B cell (primary cell): Measurements from ENCODE around the gene ERICH3. TPM values are rescaled to one million over a fixed set of nuclear protein-coding genes. Genes with fewer than 3 reads are reported as not detected.

Experiments
- ATAC-seq: fragments of 200-7000 bp; cut with Tn5 transposase; one replicate; pipeline ENCODE4 v1.10.0; 2021; ENCODE audit warnings: low read depth, mild to moderate bottlenecking, moderate number of reproducible peaks, moderate library complexity
- CTCF ChIA-PET: fragments of 350-600 bp; sonication (Branson Sonifier 250); formaldehyde crosslinking; loops from one replicate; lab custom pipeline; 2021; ENCODE audit warnings: antibody characterized with exemption, inconsistent platforms; lab: Charles Lee
- POLR2A ChIA-PET: fragments of 350-600 bp; sonication (Branson Sonifier 250); formaldehyde crosslinking; loops from one replicate; lab custom pipeline; 2021; ENCODE audit warnings: antibody characterized with exemption; lab: Charles Lee
- DNase-seq: peaks from one replicate; pipeline ENCODE4 v3.0.0; 2013
- H2AFZ ChIP-seq: 2 replicates; pipeline ENCODE4 v1.6.1; 2012; ENCODE audit warnings: mild to moderate bottlenecking, low read depth, low read length; ENCODE audit not compliant: insufficient read depth, poor library complexity, severe bottlenecking
- H3K27ac ChIP-seq, 2 donors: 1 replicate in 1 of 2; 2 replicates in 1 of 2; pipeline ENCODE4 v1.5.1; 2012 to 2013; ENCODE audit warnings: low read length in 2 of 2, mild to moderate bottlenecking in 2 of 2, moderate library complexity in 1 of 2
- H3K27me3 ChIP-seq, 4 experiments: fragments of 200-600 bp in 1 of 4; sonication (generic) in 1 of 4; replicated peaks in 1 of 4; 1 replicate in 2 of 4; 2 replicates in 2 of 4; pipeline versions ENCODE4 v1.6.1 to v1.7.0; 2013 to 2016; ENCODE audit warnings: low read length in 3 of 4, mild to moderate bottlenecking in 2 of 4, mixed read lengths in 1 of 4, moderate library complexity in 1 of 4; ENCODE audit not compliant: insufficient read depth in 4 of 4, control insufficient read depth in 3 of 4; ENCODE audit errors: control extremely low read depth in 1 of 4
- H3K36me3 ChIP-seq, 2 experiments: replicated peaks in 1 of 2; 1 replicate in 1 of 2; 2 replicates in 1 of 2; pipeline versions ENCODE4 v1.6.1 to v1.7.1; 2013; ENCODE audit warnings: low read length in 1 of 2; ENCODE audit not compliant: insufficient read depth in 2 of 2, control insufficient read depth in 1 of 2; ENCODE audit errors: control extremely low read depth in 1 of 2, extremely low read depth in 1 of 2
- H3K4me1 ChIP-seq, 2 donors: fragments of 200-600 bp in 1 of 2; sonication (generic) in 1 of 2; 1 replicate in 1 of 2; 2 replicates in 1 of 2; pipeline versions ENCODE4 v1.5.1 to v1.6.1; 2013 to 2017; ENCODE audit warnings: low read length in 2 of 2; ENCODE audit not compliant: control insufficient read depth in 2 of 2, insufficient read depth in 2 of 2
- H3K4me2 ChIP-seq: replicated peaks from 2 replicates; pipeline ENCODE3; 2012; ENCODE audit warnings: mild to moderate bottlenecking, low read depth, low read length; ENCODE audit not compliant: poor library complexity, severe bottlenecking
- H3K4me3 ChIP-seq, 5 experiments: fragments of 200-600 bp in 1 of 5; sonication (generic) in 1 of 5; 1 replicate in 3 of 5; 2 replicates in 2 of 5; pipeline versions ENCODE4 v1.5.1 to v1.7.0; 2011 to 2016; ENCODE audit warnings: low read length in 4 of 5, mild to moderate bottlenecking in 4 of 5, low read depth in 2 of 5, control low read depth in 1 of 5, moderate library complexity in 1 of 5; ENCODE audit not compliant: insufficient read depth in 1 of 5; ENCODE audit errors: control extremely low read depth in 1 of 5, extremely low read depth in 1 of 5
- H3K79me2 ChIP-seq: fragments of 200-600 bp; sonication (generic); one replicate; pipeline ENCODE4 v1.6.0; 2016; ENCODE audit warnings: low read length; ENCODE audit not compliant: control insufficient read depth, insufficient read depth
- H3K9ac ChIP-seq: fragments of 200-600 bp; sonication (generic); 2 replicates; pipeline ENCODE4 v1.6.1; 2017; ENCODE audit warnings: mild to moderate bottlenecking, low read length, moderate library complexity
- H3K9me3 ChIP-seq, 3 donors: one replicate each; pipeline versions ENCODE4 v1.6.1 to v1.7.1; 2013; ENCODE audit warnings: low read length in 2 of 3; ENCODE audit not compliant: control insufficient read depth in 2 of 3, insufficient read depth in 1 of 3; ENCODE audit errors: control extremely low read depth in 1 of 3
- H4K20me1 ChIP-seq: 2 replicates; pipeline ENCODE4 v1.6.0; 2012; ENCODE audit warnings: mild to moderate bottlenecking, low read length; ENCODE audit not compliant: insufficient read depth, control insufficient read depth, poor library complexity, severe bottlenecking
- H3K27ac Mint-ChIP-seq: one replicate; pipeline ENCODE4 v1.8.0; 2021; ENCODE audit warnings: mixed read lengths
- H3K27me3 Mint-ChIP-seq: one replicate; pipeline ENCODE4 v1.8.0; 2021; ENCODE audit warnings: mixed read lengths
- H3K4me1 Mint-ChIP-seq: one replicate; pipeline ENCODE4 v1.8.0; 2021; ENCODE audit warnings: mixed read lengths
- H3K4me3 Mint-ChIP-seq: one replicate; pipeline ENCODE4 v1.8.0; 2021; ENCODE audit warnings: mixed read lengths
- H3K9me3 Mint-ChIP-seq: one replicate; pipeline ENCODE4 v1.8.0; 2022; ENCODE audit warnings: mixed read lengths; ENCODE audit not compliant: insufficient read depth
- CTCF ChIP-seq: fragments of 200-600 bp; IDR thresholded peaks from one replicate; pipeline ENCODE4 v1.8.0; 2022; ENCODE audit warnings: antibody characterized with exemption, mild to moderate bottlenecking
- EZH2 ChIP-seq: IDR thresholded peaks from 2 replicates; pipeline ENCODE4 v1.6.1; 2012; ENCODE audit warnings: borderline replicate concordance, low read depth, mild to moderate bottlenecking, moderate library complexity, low read length; ENCODE audit not compliant: insufficient read depth, poor library complexity, severe bottlenecking
- WGBS: methylation state at CpG from one replicate; pipeline ENCODE4 v1.1.5; 2013; ENCODE audit warnings: missing lambda C conversion rate; ENCODE audit not compliant: insufficient coverage; 5-methylcytosine and 5-hydroxymethylcytosine counted together
- intact Hi-C: fragments of 100-400 bp; cut with micrococcal nuclease; formaldehyde crosslinking; loops from one replicate; pipeline ENCODE4 v1.10.0; 2022
- polyA plus RNA-seq: library from polyadenylated mRNA; depleted of rRNA; stranded (reverse); fragments of >200 nt; gene quantifications from 2 replicates; pipeline ENCODE4 v1.2.3, GENCODE V29; 2012
- total RNA-seq, 2 donors: library from RNA; stranded (reverse); fragments of 120-200 nt in 1 of 2; gene quantifications; 1 replicate in 1 of 2; 2 replicates in 1 of 2; pipeline versions ENCODE4 v1.2.3 to v1.2.4, GENCODE V29; 2013 to 2022

Gene ERICH3
- total and polyA plus RNA-seq, 2 donors (not counting 1 experiment from before 2014, with no cell fraction given), result 0.03 to 0.27 TPM

GRCh38 chr1:74571493-74571800 is 102.1 kb downstream of the ERICH3 start:
- ChIA-PET POLR2A (no interaction called here), CTCF (no interaction called here)
- TF ChIP-seq EZH2 (no peak), CTCF (no peak)
- no peak for DNase-seq
- intact Hi-C loops, result no loop called here
- Histone ChIP-seq H3K36me3 (no peaks in the 10 kb centered on the region), H2AFZ (no peak overlapping the region), H3K79me2 (no peaks in the 10 kb centered on the region), H3K4me2 (no peak overlapping the region), H3K27me3 (no peaks in the 10 kb centered on the region), H3K9ac (no peak overlapping the region), H3K9me3 (peaks cover 0 to 7% (median 0%) of the 10 kb centered on the region in 3 donors), H3K27ac (no peak overlapping the region), H3K4me1 (no peaks in the 10 kb centered on the region), H4K20me1 (no peaks in the 10 kb centered on the region), H3K4me3 (no peak overlapping the region)
- Mint-ChIP-seq H3K9me3 (no peaks in the 10 kb centered on the region), H3K27ac (no peak overlapping the region), H3K4me1 (no peaks in the 10 kb centered on the region), H3K27me3 (no peaks in the 10 kb centered on the region), H3K4me3 (no peak overlapping the region)
- 33% methylated on average over 8 of the region's 8 CpGs for WGBS
- no peak for ATAC-seq

GRCh38 chr1:74570797-74571492 is 102.6 kb downstream of the ERICH3 start:
- Histone ChIP-seq H3K9ac (no peak overlapping the region), H3K27ac (no peak overlapping the region), H3K4me2 (no peak overlapping the region), H3K9me3 (peaks cover 0 to 7% (median 0%) of the 10 kb centered on the region in 3 donors), H4K20me1 (no peaks in the 10 kb centered on the region), H3K4me1 (no peaks in the 10 kb centered on the region), H2AFZ (no peak overlapping the region), H3K4me3 (no peak overlapping the region), H3K27me3 (no peaks in the 10 kb centered on the region), H3K36me3 (no peaks in the 10 kb centered on the region), H3K79me2 (no peaks in the 10 kb centered on the region)
- ATAC-seq, result no peak
- 54% methylated on average over 12 of the region's 14 CpGs for WGBS
- Mint-ChIP-seq H3K9me3 (no peaks in the 10 kb centered on the region), H3K4me1 (no peaks in the 10 kb centered on the region), H3K27ac (no peak overlapping the region), H3K27me3 (no peaks in the 10 kb centered on the region), H3K4me3 (no peak overlapping the region)
- CTCF ChIA-PET, result no interaction called here
- intact Hi-C loops, result no loop called here
- TF ChIP-seq EZH2, result no peak
- TF ChIP-seq CTCF, result no peak
- DNase-seq, result peak; percentile 5
- POLR2A ChIA-PET, result no interaction called here
